ENCODE results near the gene STEAP1.
"Not testable (repeated sequence)": the region's sequence is repeated elsewhere in the genome, so short reads cannot be mapped to it uniquely, and the experiment has no call there.

The STEAP1 gene

GRCh38 chr7:90173127-90173844 lies 19.0 kb downstream of the STEAP1 start:
- no peak for DNase-seq (ENCODE audit: low read depth in 2 of 2)

GRCh38 chr7:90175667-90176066 lies 21.4 kb downstream of the STEAP1 start:
- no peak for DNase-seq (ENCODE audit: low read depth in 2 of 2)

GRCh38 chr7:90176195-90176594 lies 21.9 kb downstream of the STEAP1 start:
- DNase-seq (ENCODE audit: low read depth in 2 of 2) = no peak

GRCh38 chr7:90178166-90178565 lies 23.9 kb downstream of the STEAP1 start:
- no peak for DNase-seq (ENCODE audit: low read depth in 2 of 2)

GRCh38 chr7:90178679-90179278 lies 24.5 kb downstream of the STEAP1 start:
- no peak for DNase-seq (ENCODE audit: low read depth in 2 of 2)

GRCh38 chr7:90180011-90180585 lies 25.8 kb downstream of the STEAP1 start:
- no peak for DNase-seq (ENCODE audit: low read depth in 2 of 2)

GRCh38 chr7:90180649-90181048 lies 26.4 kb downstream of the STEAP1 start:
- no peak for DNase-seq (ENCODE audit: low read depth in 2 of 2)

GRCh38 chr7:90181485-90181884 lies 27.2 kb downstream of the STEAP1 start:
- no peak for DNase-seq (ENCODE audit: low read depth in 2 of 2)

GRCh38 chr7:90186290-90186689 lies 32.0 kb downstream of the STEAP1 start:
- DNase-seq (ENCODE audit: low read depth in 2 of 2) = not testable (repeated sequence)

GRCh38 chr7:90187507-90188050 lies 33.3 kb downstream of the STEAP1 start:
- DNase-seq (ENCODE audit: low read depth in 2 of 2) = no peak

- DNase-seq (ENCODE audit: low read depth in 2 of 2) = no peak
These were observed 34.0 kb downstream of the STEAP1 start for GRCh38 chr7:90188281-90188680.

GRCh38 chr7:90190995-90191394 lies 36.7 kb downstream of the STEAP1 start:
- DNase-seq (ENCODE audit: low read depth in 2 of 2) = no peak

- DNase-seq (ENCODE audit: low read depth in 2 of 2) = no peak
These were observed 37.4 kb downstream of the STEAP1 start for GRCh38 chr7:90191648-90192047.

GRCh38 chr7:90192876-90193750 lies 38.8 kb downstream of the STEAP1 start:
- no peak for DNase-seq (ENCODE audit: low read depth in 2 of 2)

- DNase-seq (ENCODE audit: low read depth in 2 of 2) = no peak
These were observed 40.9 kb downstream of the STEAP1 start for GRCh38 chr7:90194911-90195809.

GRCh38 chr7:90201500-90202195 lies 47.4 kb downstream of the STEAP1 start:
- no peak for DNase-seq (ENCODE audit: low read depth in 2 of 2)

GRCh38 chr7:90207956-90208355 lies 53.7 kb downstream of the STEAP1 start:
- no peak for DNase-seq (ENCODE audit: low read depth in 2 of 2)

GRCh38 chr7:90209776-90210175 lies 55.5 kb downstream of the STEAP1 start:
- DNase-seq (ENCODE audit: low read depth in 2 of 2) = no peak

GRCh38 chr7:90210475-90210874 lies 56.2 kb downstream of the STEAP1 start:
- no peak for DNase-seq (ENCODE audit: low read depth in 2 of 2)

- no peak for DNase-seq (ENCODE audit: low read depth in 2 of 2)
These were observed 56.7 kb downstream of the STEAP1 start for GRCh38 chr7:90210981-90211380.

All from stimulated activated CD4-positive, alpha-beta T cell treated with anti-CD3 and anti-CD28 coated beads, Interleukin-1b, Interleukin-23, amount 100 ng/mL, for 1 hour (primary cell).